GM23338 (cell line): ENCODE measurements around the gene JUNB. TPM values are rescaled to one million over a fixed set of nuclear protein-coding genes. Genes with fewer than 3 reads are reported as not detected.

Experiments used
- ATAC-seq: fragments of 200-7000 bp; cut with Tn5 transposase; 3 replicates; pipeline ENCODE4 v1.9.1; 2020
- DNase-seq: peaks from one replicate; pipeline ENCODE4 v3.0.0-alpha.2; 2015; ENCODE audit warnings: low spot score
- H2AFZ ChIP-seq: fragments of 200-600 bp; sonication (generic); 2 replicates; pipeline ENCODE4 v1.8.0; 2016; ENCODE audit warnings: antibody characterized with exemption, mild to moderate bottlenecking, moderate library complexity
- H3F3A ChIP-seq: fragments of 200-600 bp; sonication (generic); replicated peaks from 2 replicates; pipeline ENCODE4 v1.8.0; 2017; ENCODE audit warnings: antibody characterized with exemption, mixed run types, low read depth
- H3K27ac ChIP-seq: fragments of 200-600 bp; sonication (generic); 2 replicates; pipeline ENCODE4 v1.6.1; 2016; ENCODE audit warnings: low read depth
- H3K27me3 ChIP-seq: fragments of 200-600 bp; sonication (generic); 2 replicates; pipeline ENCODE4 v1.8.0; 2016; ENCODE audit warnings: mild to moderate bottlenecking, mixed run types, moderate library complexity; ENCODE audit not compliant: insufficient read depth
- H3K36me3 ChIP-seq: fragments of 200-600 bp; sonication (generic); 2 replicates; pipeline ENCODE4 v1.8.0; 2016; ENCODE audit warnings: mild to moderate bottlenecking; ENCODE audit not compliant: insufficient read depth
- H3K4me1 ChIP-seq: fragments of 200-600 bp; sonication (generic); 2 replicates; pipeline ENCODE4 v1.8.0; 2016; ENCODE audit warnings: mild to moderate bottlenecking, moderate library complexity; ENCODE audit not compliant: insufficient read depth
- H3K4me2 ChIP-seq: fragments of 200-600 bp; sonication (generic); 2 replicates; pipeline ENCODE4 v1.7.1; 2017; ENCODE audit warnings: mixed run types
- H3K4me3 ChIP-seq: fragments of 200-600 bp; sonication (generic); 2 replicates; pipeline ENCODE4 v1.6.1; 2016; ENCODE audit warnings: mixed run types
- H3K79me2 ChIP-seq: fragments of 200-600 bp; sonication (generic); replicated peaks from 2 replicates; pipeline ENCODE4 v1.8.0; 2017; ENCODE audit warnings: mild to moderate bottlenecking; ENCODE audit not compliant: insufficient read depth
- H3K9me2 ChIP-seq: fragments of 200-600 bp; sonication (generic); 2 replicates; pipeline ENCODE4 v1.8.0; 2017; ENCODE audit not compliant: insufficient read depth
- H4K20me1 ChIP-seq: fragments of 200-600 bp; sonication (generic); replicated peaks from 2 replicates; pipeline ENCODE4 v1.8.0; 2017; ENCODE audit warnings: mild to moderate bottlenecking; ENCODE audit not compliant: insufficient read depth
- H3K27ac Mint-ChIP-seq: 2 replicates; pipeline ENCODE4 v1.8.0; 2020; ENCODE audit warnings: inconsistent platforms, mild to moderate bottlenecking, moderate library complexity, mixed read lengths
- H3K27me3 Mint-ChIP-seq: 3 replicates; pipeline ENCODE4 v1.8.0; 2022; ENCODE audit warnings: low read depth, mild to moderate bottlenecking, moderate library complexity, mixed read lengths, inconsistent platforms; ENCODE audit not compliant: insufficient read depth, poor library complexity
- H3K36me3 Mint-ChIP-seq: 3 replicates; pipeline ENCODE4 v1.8.0; 2021; ENCODE audit warnings: low read depth, mild to moderate bottlenecking, inconsistent platforms, moderate library complexity, mixed read lengths
- H3K4me1 Mint-ChIP-seq: 3 replicates; pipeline ENCODE4 v1.8.0; 2020; ENCODE audit warnings: mild to moderate bottlenecking, inconsistent platforms, mixed read lengths
- H3K4me3 Mint-ChIP-seq: 3 replicates; pipeline ENCODE4 v1.8.0; 2021; ENCODE audit warnings: moderate library complexity, mild to moderate bottlenecking, inconsistent platforms, mixed read lengths
- H3K9me3 Mint-ChIP-seq: 3 replicates; pipeline ENCODE4 v1.8.0; 2020; ENCODE audit warnings: moderate library complexity, mild to moderate bottlenecking, inconsistent platforms, mixed read lengths
- CREB1 ChIP-seq: fragments of 250-450 bp; sonication (Bioruptor Pico); IDR thresholded peaks from 2 replicates; pipeline ENCODE4 v1.5.0; 2020; ENCODE audit warnings: low read depth, mild to moderate bottlenecking, moderate library complexity
- CTCF ChIP-seq, 2 experiments: fragments of 200-600 bp in 1 of 2; sonication (generic) in 1 of 2; conservative IDR thresholded peaks; 2 replicates each; pipeline versions ENCODE4 v1.5.1 to v1.6.1; 2016 to 2017; ENCODE audit warnings: antibody characterized with exemption in 2 of 2, low read depth in 2 of 2, mild to moderate bottlenecking in 2 of 2, moderate library complexity in 1 of 2
- EZH2phosphoT487 ChIP-seq: fragments of 200-600 bp; sonication (generic); IDR thresholded peaks from one replicate; pipeline ENCODE4 v1.8.1; 2018; ENCODE audit warnings: antibody characterized with exemption; ENCODE audit not compliant: unreplicated experiment
- NANOG ChIP-seq: IDR thresholded peaks from 2 replicates; pipeline ENCODE4 v1.6.1; 2016; ENCODE audit warnings: antibody characterized with exemption, borderline replicate concordance
- POLR2AphosphoS5 ChIP-seq: IDR thresholded peaks from 2 replicates; pipeline ENCODE4 v1.6.1; 2016; ENCODE audit warnings: antibody characterized with exemption, low read depth
- STAT1 ChIP-seq: IDR thresholded peaks from one replicate; pipeline ENCODE4 v1.6.1; 2016; ENCODE audit warnings: antibody characterized with exemption; ENCODE audit not compliant: unreplicated experiment
- ZNF114 ChIP-seq: fragments of 250-450 bp; sonication (Bioruptor Pico); IDR thresholded peaks from 2 replicates; pipeline ENCODE4 v1.5.0; 2020; ENCODE audit warnings: mild to moderate bottlenecking, moderate library complexity
- ZNF331 ChIP-seq: fragments of 250-450 bp; sonication (Bioruptor Pico); IDR thresholded peaks from 2 replicates; pipeline ENCODE4 v1.5.0; 2020; ENCODE audit warnings: low read depth, mild to moderate bottlenecking, moderate library complexity
- ZNF462 ChIP-seq: fragments of 250-450 bp; sonication (Bioruptor Pico); IDR thresholded peaks from 2 replicates; pipeline ENCODE4 v1.5.0; 2020; ENCODE audit warnings: mild to moderate bottlenecking, moderate library complexity
- polyA plus RNA-seq: library from polyadenylated mRNA; unstranded; fragments of >200 nt; fragmentation: Nextera tagmentation; extraction: Ambion mirVana; gene quantifications from 2 replicates; pipeline ENCODE4 v1.2.1, GENCODE V29; 2016
- total RNA-seq: library from RNA; depleted of rRNA; stranded (reverse); fragments of >200 nt; shearing (Covaris generic); gene quantifications from 2 replicates; pipeline ENCODE4 v1.2.3, GENCODE V29; 2014
- TF ChIP-seq, protein P1 (sequence below): IDR thresholded peaks from one replicate; pipeline ENCODE4 v1.6.1; 2018; ENCODE audit warnings: antibody characterized with exemption; ENCODE audit not compliant: unreplicated experiment
- TF ChIP-seq, protein P2 (sequence below): IDR thresholded peaks from 2 replicates; pipeline ENCODE4 v1.6.1; 2016; ENCODE audit warnings: antibody characterized with exemption

The JUNB gene
- total and polyA plus RNA-seq, 2 experiments from 2014 or later: 7.7 to 20.2 TPM

DNA sequence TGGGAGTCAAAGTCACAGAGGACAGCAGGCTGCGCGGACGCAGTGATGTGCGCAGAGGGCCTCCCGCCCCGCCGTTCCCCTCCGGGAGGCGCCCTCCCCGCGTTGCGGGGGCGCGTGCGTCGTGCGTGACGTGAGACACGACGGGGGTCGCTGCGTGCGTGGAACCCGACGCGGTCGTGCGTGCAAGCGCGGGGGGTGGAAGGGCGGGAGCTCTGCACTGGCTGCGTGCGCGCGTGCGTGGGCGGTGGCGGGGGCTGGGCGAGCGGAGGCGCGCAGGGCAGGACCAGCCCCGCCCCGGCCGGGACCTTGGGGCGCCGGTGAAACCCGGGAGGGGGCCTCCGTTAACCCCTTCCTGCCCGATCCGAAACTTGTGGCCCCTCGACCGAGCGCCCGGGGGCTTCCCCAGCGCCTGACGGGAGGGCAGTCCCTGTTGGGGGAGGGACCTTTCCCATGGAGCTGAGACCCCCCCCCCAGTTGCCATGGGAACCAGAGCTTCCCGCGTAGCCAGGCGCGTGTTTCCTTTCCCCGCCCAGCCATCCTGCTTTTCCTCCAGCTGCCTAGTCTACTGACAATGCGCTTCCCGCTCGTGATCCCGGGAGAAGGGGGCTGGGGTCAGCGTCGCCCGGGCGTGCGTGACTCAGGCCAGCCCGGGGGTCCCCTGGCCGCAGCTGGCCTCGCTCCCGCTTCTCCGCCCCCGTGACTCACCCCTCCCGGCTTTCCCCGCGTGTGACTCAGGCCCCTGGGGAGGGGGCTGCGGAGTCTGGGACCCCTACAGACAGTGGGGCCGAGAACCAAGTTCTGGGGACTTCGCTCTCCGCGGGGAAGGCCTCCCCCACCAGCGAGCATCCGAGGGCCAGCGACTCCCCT is 8.6 kb upstream of the JUNB start:
- Histone ChIP-seq H3K27me3 (no peaks in the 10 kb centered on the region), H3K4me1 (peaks cover 22% of the 10 kb centered on the region), H4K20me1 (no peaks in the 10 kb centered on the region), H3K4me2 (peak overlapping the region; percentile 86), H2AFZ (peak overlapping the region; percentile 72; the same call in 1 of the 2 replicates), H3K79me2 (no peaks in the 10 kb centered on the region), H3K4me3 (peak overlapping the region; percentile 68), H3F3A (peaks cover 31% of the 10 kb centered on the region), H3K36me3 (no peaks in the 10 kb centered on the region), H3K27ac (no peak overlapping the region), H3K9me2 (no peaks in the 10 kb centered on the region)
- peak; percentile 10 for ATAC-seq
- DNase-seq: peak; percentile 55
- Mint-ChIP-seq H3K27me3 (peaks cover 9% of the 10 kb centered on the region), H3K27ac (no peak overlapping the region; the same call in 1 of the 2 replicates), H3K36me3 (no peaks in the 10 kb centered on the region), H3K4me3 (peak overlapping the region; percentile 68), H3K9me3 (no peaks in the 10 kb centered on the region), H3K4me1 (peaks cover 19% of the 10 kb centered on the region)
- TF ChIP-seq, protein P1, sequence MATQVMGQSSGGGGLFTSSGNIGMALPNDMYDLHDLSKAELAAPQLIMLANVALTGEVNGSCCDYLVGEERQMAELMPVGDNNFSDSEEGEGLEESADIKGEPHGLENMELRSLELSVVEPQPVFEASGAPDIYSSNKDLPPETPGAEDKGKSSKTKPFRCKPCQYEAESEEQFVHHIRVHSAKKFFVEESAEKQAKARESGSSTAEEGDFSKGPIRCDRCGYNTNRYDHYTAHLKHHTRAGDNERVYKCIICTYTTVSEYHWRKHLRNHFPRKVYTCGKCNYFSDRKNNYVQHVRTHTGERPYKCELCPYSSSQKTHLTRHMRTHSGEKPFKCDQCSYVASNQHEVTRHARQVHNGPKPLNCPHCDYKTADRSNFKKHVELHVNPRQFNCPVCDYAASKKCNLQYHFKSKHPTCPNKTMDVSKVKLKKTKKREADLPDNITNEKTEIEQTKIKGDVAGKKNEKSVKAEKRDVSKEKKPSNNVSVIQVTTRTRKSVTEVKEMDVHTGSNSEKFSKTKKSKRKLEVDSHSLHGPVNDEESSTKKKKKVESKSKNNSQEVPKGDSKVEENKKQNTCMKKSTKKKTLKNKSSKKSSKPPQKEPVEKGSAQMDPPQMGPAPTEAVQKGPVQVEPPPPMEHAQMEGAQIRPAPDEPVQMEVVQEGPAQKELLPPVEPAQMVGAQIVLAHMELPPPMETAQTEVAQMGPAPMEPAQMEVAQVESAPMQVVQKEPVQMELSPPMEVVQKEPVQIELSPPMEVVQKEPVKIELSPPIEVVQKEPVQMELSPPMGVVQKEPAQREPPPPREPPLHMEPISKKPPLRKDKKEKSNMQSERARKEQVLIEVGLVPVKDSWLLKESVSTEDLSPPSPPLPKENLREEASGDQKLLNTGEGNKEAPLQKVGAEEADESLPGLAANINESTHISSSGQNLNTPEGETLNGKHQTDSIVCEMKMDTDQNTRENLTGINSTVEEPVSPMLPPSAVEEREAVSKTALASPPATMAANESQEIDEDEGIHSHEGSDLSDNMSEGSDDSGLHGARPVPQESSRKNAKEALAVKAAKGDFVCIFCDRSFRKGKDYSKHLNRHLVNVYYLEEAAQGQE: no peak
- TF ChIP-seq CREB1 (peak; percentile 23; the same call in 1 of the 2 replicates), CTCF (conservative IDR thresholded peaks at IDR 0.05; ENCODE audit: low read depth in 2 of 2) (0 out of 4 replicates have a peak, but pooled peaks of 1 of the 2 experiments have one; percentile 15), ZNF114 (CRISPR knock-in tag) (no peak), ZNF331 (CRISPR knock-in tag) (no peak), ZNF462 (CRISPR knock-in tag) (no peak), NANOG (no peak), POLR2AphosphoS5 (peak; percentile 39; the same call in 1 of the 2 replicates), EZH2phosphoT487 (no peak), STAT1 (no peak)
- TF ChIP-seq, protein P2, sequence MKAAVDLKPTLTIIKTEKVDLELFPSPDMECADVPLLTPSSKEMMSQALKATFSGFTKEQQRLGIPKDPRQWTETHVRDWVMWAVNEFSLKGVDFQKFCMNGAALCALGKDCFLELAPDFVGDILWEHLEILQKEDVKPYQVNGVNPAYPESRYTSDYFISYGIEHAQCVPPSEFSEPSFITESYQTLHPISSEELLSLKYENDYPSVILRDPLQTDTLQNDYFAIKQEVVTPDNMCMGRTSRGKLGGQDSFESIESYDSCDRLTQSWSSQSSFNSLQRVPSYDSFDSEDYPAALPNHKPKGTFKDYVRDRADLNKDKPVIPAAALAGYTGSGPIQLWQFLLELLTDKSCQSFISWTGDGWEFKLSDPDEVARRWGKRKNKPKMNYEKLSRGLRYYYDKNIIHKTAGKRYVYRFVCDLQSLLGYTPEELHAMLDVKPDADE: no peak
